Mononuclear cell (primary cell): ENCODE data around the gene PLSCR3. TPM values are rescaled to one million over a fixed set of nuclear protein-coding genes. Genes with fewer than 3 reads are reported as not detected.

Source experiments
- H3K27me3 ChIP-seq: 2 replicates; pipeline ENCODE4 v1.6.0; 2011; ENCODE audit warnings: low read length, control low read depth; ENCODE audit not compliant: insufficient read depth
- H3K4me1 ChIP-seq: 2 replicates; pipeline ENCODE4 v1.5.1; 2011; ENCODE audit warnings: mild to moderate bottlenecking, low read length, control low read depth; ENCODE audit not compliant: insufficient read depth
- H3K4me3 ChIP-seq: 2 replicates; pipeline ENCODE4 v1.5.1; 2011; ENCODE audit warnings: mild to moderate bottlenecking, low read length, moderate library complexity
- H3K9me3 ChIP-seq: 2 replicates; pipeline ENCODE4 v1.5.1; 2011; ENCODE audit warnings: low read depth, mild to moderate bottlenecking, control low read depth, low read length
- total RNA-seq: library from RNA; depleted of rRNA; stranded (reverse); fragments of >200 nt; gene quantifications from one replicate; pipeline ENCODE4 v1.2.3, GENCODE V29; 2012

Gene PLSCR3
- total RNA-seq, 1 donor, result 21.6 TPM

GRCh38 chr17:7432296-7432695 is 38.0 kb upstream of the PLSCR3 start:
- no peaks in the 10 kb centered on the region for H3K27me3 ChIP-seq
- H3K9me3 ChIP-seq, result no peaks in the 10 kb centered on the region
- H3K4me3 ChIP-seq, result no peak overlapping the region
- H3K4me1 ChIP-seq, result peaks cover 18% of the 10 kb centered on the region

- H3K4me1 ChIP-seq, result peaks cover 7% of the 10 kb centered on the region
- H3K27me3 ChIP-seq, result no peaks in the 10 kb centered on the region
- H3K4me3 ChIP-seq, result no peak overlapping the region
- no peaks in the 10 kb centered on the region for H3K9me3 ChIP-seq
These were observed 36.9 kb upstream of the PLSCR3 start for GRCh38 chr17:7431231-7431630.

GRCh38 chr17:7429722-7430121 is 35.4 kb upstream of the PLSCR3 start:
- no peaks in the 10 kb centered on the region for H3K27me3 ChIP-seq
- H3K4me3 ChIP-seq, result no peak overlapping the region
- peaks cover 1% of the 10 kb centered on the region for H3K4me1 ChIP-seq
- H3K9me3 ChIP-seq, result no peaks in the 10 kb centered on the region

GRCh38 chr17:7428557-7428956 is 34.2 kb upstream of the PLSCR3 start, which contains the start of gene SPEM3:
TSS of gene SPEM3 (plus strand) at chr17:7428857. CDS start at chr17:7428903, 46 bp downstream.
- Histone ChIP-seq H3K9me3 (no peaks in the 10 kb centered on the region), H3K27me3 (no peaks in the 10 kb centered on the region), H3K4me1 (no peaks in the 10 kb centered on the region), H3K4me3 (no peak within 1 kb of the TSS)

- H3K9me3 ChIP-seq, result no peaks in the 10 kb centered on the region
- H3K4me3 ChIP-seq, result no peak overlapping the region
- no peaks in the 10 kb centered on the region for H3K27me3 ChIP-seq
- H3K4me1 ChIP-seq, result no peaks in the 10 kb centered on the region
These were observed 33.2 kb upstream of the PLSCR3 start for GRCh38 chr17:7427549-7427948.

GRCh38 chr17:7426896-7427489 is 32.7 kb upstream of the PLSCR3 start:
- H3K9me3 ChIP-seq, result no peaks in the 10 kb centered on the region
- no peaks in the 10 kb centered on the region for H3K4me1 ChIP-seq
- H3K4me3 ChIP-seq, result no peak overlapping the region
- no peaks in the 10 kb centered on the region for H3K27me3 ChIP-seq

- Histone ChIP-seq H3K9me3 (no peaks in the 10 kb centered on the region), H3K4me1 (no peaks in the 10 kb centered on the region), H3K27me3 (no peaks in the 10 kb centered on the region), H3K4me3 (no peak overlapping the region)
These were observed 32.0 kb upstream of the PLSCR3 start for GRCh38 chr17:7426203-7426863.

- no peaks in the 10 kb centered on the region for H3K4me1 ChIP-seq
- H3K4me3 ChIP-seq, result no peak overlapping the region
- H3K27me3 ChIP-seq, result no peaks in the 10 kb centered on the region
- H3K9me3 ChIP-seq, result no peaks in the 10 kb centered on the region
These were observed 31.4 kb upstream of the PLSCR3 start for GRCh38 chr17:7425756-7426155.

- Histone ChIP-seq H3K9me3 (no peaks in the 10 kb centered on the region), H3K27me3 (no peaks in the 10 kb centered on the region), H3K4me1 (no peaks in the 10 kb centered on the region), H3K4me3 (no peak within 1 kb of the TSS)
These were observed 31.0 kb upstream of the PLSCR3 start, which contains the start of gene SPEM2 for GRCh38 chr17:7425316-7425715. TSS of gene SPEM2 (plus strand) at chr17:7425616. CDS start at chr17:7425689, 73 bp downstream.

- Histone ChIP-seq H3K4me3 (no peak overlapping the region), H3K27me3 (no peaks in the 10 kb centered on the region), H3K9me3 (no peaks in the 10 kb centered on the region), H3K4me1 (no peaks in the 10 kb centered on the region)
These were observed 29.4 kb upstream of the PLSCR3 start for GRCh38 chr17:7423679-7424078.

GRCh38 chr17:7421186-7421585 is 26.9 kb upstream of the PLSCR3 start:
- H3K27me3 ChIP-seq, result no peaks in the 10 kb centered on the region
- H3K9me3 ChIP-seq, result no peaks in the 10 kb centered on the region
- H3K4me1 ChIP-seq, result no peaks in the 10 kb centered on the region
- no peak overlapping the region for H3K4me3 ChIP-seq

- Histone ChIP-seq H3K27me3 (no peaks in the 10 kb centered on the region), H3K4me3 (no peak within 1 kb of the TSS), H3K9me3 (no peaks in the 10 kb centered on the region), H3K4me1 (no peaks in the 10 kb centered on the region)
These were observed 25.7 kb upstream of the PLSCR3 start, which contains the start of gene SPEM1 for GRCh38 chr17:7419819-7420610. TSS of gene SPEM1 (plus strand) at chr17:7420324. CDS start at chr17:7420385, 61 bp downstream.

GRCh38 chr17:7418472-7419152 is 24.3 kb upstream of the PLSCR3 start:
- Histone ChIP-seq H3K4me3 (no peak overlapping the region), H3K27me3 (no peaks in the 10 kb centered on the region)

GRCh38 chr17:7417056-7417655 is 22.8 kb upstream of the PLSCR3 start:
- Histone ChIP-seq H3K9me3 (no peaks in the 10 kb centered on the region), H3K27me3 (no peaks in the 10 kb centered on the region), H3K4me3 (no peak overlapping the region), H3K4me1 (no peaks in the 10 kb centered on the region)

More at GRCh38 chr17:7418472-7419152, 24.3 kb upstream of the PLSCR3 start:
- H3K9me3 ChIP-seq, result no peaks in the 10 kb centered on the region
- no peaks in the 10 kb centered on the region for H3K4me1 ChIP-seq
